A549 (cell line): ENCODE results near the gene UHMK1.

Source experiments
- CHD2 ChIP-seq: fragments of 150-350 bp; IDR thresholded peaks from 2 replicates; pipeline ENCODE4 v1.6.1; 2014; ENCODE audit warnings: low read length; ENCODE audit not compliant: partially characterized antibody
- CTCF ChIP-seq: fragments of >200 bp; sonication (Bioruptor Twin); formaldehyde crosslinking; IDR thresholded peaks from 3 replicates; pipeline ENCODE4 v1.5.1; 2016
- EP300 ChIP-seq, 2 experiments: fragments of >200 bp; sonication (Bioruptor Twin); formaldehyde crosslinking; IDR thresholded peaks; 2 replicates in 1 of 2; 3 replicates in 1 of 2; pipeline ENCODE4 v1.6.1; 2016 to 2017
- GATA3 ChIP-seq: IDR thresholded peaks from 2 replicates; pipeline ENCODE4 v1.6.1; 2012; ENCODE audit warnings: borderline replicate concordance
- POLR2A ChIP-seq: IDR thresholded peaks from 2 replicates; pipeline ENCODE4 v1.6.1; 2012; ENCODE audit warnings: mild to moderate bottlenecking, low read length
- RAD21 ChIP-seq, 2 experiments: fragments of >200 bp in 1 of 2; sonication (Bioruptor Twin) in 1 of 2; formaldehyde crosslinking in 1 of 2; IDR thresholded peaks in 1 of 2; conservative IDR thresholded peaks in 1 of 2; 2 replicates in 1 of 2; 3 replicates in 1 of 2; pipeline ENCODE4 v1.6.1; 2012 to 2018; ENCODE audit warnings: inconsistent platforms in 1 of 2
- RFX5 ChIP-seq: fragments of 450-650 bp; IDR thresholded peaks from 2 replicates; pipeline ENCODE4 v1.7.1; 2014; ENCODE audit warnings: antibody characterized with exemption, mild to moderate bottlenecking, moderate library complexity
- TP53 ChIP-seq: fragments of 250-450 bp; sonication (Bioruptor Pico); IDR thresholded peaks from 2 replicates; pipeline ENCODE4 v1.5.0; 2021; ENCODE audit warnings: mild to moderate bottlenecking, moderate library complexity
- USF2 ChIP-seq: fragments of 450-650 bp; IDR thresholded peaks from 2 replicates; pipeline ENCODE4 v1.6.1; 2014; ENCODE audit warnings: antibody characterized with exemption
- ZFP36 ChIP-seq: fragments of 450-650 bp; IDR thresholded peaks from 2 replicates; pipeline ENCODE4 v1.6.1; 2014; ENCODE audit warnings: borderline replicate concordance; ENCODE audit not compliant: partially characterized antibody
- TF ChIP-seq, protein P1 (sequence below): fragments of 150-350 bp; IDR thresholded peaks from 2 replicates; pipeline ENCODE4 v1.6.1; 2014; ENCODE audit warnings: low read depth, mild to moderate bottlenecking, low read length

GRCh38 chr1:162485236-162485635 lies 12.4 kb upstream of the UHMK1 start:
- no peak for TF ChIP-seq RFX5
- TF ChIP-seq RAD21 (conservative IDR thresholded peaks at IDR 0.05 in 1 of 2, IDR thresholded peaks at IDR 0.05 in 1 of 2): no peak
- no peak for TF ChIP-seq ZFP36
- no peak for TF ChIP-seq POLR2A
- TF ChIP-seq CTCF: no peak
- no peak for TF ChIP-seq CHD2
- no peak for TF ChIP-seq USF2
- TF ChIP-seq, protein P1, sequence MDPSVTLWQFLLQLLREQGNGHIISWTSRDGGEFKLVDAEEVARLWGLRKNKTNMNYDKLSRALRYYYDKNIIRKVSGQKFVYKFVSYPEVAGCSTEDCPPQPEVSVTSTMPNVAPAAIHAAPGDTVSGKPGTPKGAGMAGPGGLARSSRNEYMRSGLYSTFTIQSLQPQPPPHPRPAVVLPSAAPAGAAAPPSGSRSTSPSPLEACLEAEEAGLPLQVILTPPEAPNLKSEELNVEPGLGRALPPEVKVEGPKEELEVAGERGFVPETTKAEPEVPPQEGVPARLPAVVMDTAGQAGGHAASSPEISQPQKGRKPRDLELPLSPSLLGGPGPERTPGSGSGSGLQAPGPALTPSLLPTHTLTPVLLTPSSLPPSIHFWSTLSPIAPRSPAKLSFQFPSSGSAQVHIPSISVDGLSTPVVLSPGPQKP: no peak
- no peak for TF ChIP-seq TP53 (CRISPR knock-in tag)
- TF ChIP-seq EP300 (IDR thresholded peaks at IDR 0.05): no peak
- no peak for TF ChIP-seq GATA3
